Measurements from ENCODE around the gene C17orf100.
"Not testable (repeated sequence)": the region's sequence is repeated elsewhere in the genome, so short reads cannot be mapped to it uniquely, and the experiment has no call there.

C17orf100 gene

DNA sequence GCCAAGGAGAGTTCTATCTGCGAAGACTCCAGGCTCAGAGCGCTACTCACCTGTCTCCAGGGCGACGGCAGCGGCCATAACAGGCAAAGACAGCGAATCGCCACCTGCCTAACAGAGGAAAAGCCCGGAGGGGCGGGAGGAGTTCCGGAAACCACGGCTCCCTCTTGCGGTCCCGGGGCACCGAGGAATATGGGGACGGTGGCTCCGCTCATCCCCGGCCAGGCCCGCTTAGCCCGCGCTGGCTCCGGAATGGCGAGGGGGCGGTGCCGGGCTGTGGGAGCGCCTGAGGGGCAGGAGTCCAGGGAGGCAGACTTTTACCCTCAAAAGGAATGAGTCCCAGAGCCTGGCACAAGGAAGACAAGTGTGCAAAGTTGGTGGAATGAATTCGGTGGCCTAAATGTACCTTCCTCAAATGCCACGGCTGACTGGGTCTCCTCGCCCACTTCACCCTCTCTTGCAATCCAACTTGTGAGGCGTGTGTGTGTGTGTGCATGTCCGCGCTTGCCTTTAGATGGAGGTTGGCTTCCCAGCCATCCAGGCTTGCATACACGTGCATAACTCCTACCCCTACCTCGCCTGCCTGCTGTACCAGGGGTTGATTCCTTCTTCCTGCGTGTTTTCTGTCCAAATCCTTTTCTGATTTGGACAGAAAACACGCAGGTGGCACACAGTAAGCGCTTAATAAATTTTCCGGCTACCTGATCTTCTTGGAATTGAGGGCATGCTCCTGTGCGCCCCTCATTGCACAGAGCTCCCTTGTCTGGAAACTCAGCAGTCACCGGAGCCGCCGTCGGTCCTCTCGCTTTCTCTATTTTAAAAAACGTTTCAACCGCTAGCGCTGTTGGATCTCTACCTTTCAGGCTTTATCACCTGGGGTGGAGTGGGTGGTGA is 3.5 kb downstream of the C17orf100 start:
- Histone ChIP-seq H3K4me1 (peaks cover 0 to 26% (median 15%) of the 10 kb centered on the region in 4 donors), H3K9me3 (peaks cover 0 to 4% (median 0%) of the 10 kb centered on the region in 3 donors), H3K27ac (no peak overlapping the region), H3K27me3 (peaks cover 0 to 45% of the 10 kb centered on the region in 2 donors), H3K4me3 (peak overlapping the region in 1 of 2 donors; percentile 8), H3K36me3 (no peaks in the 10 kb centered on the region)
- TF ChIP-seq CTCF (IDR thresholded peaks at IDR 0.05), result no peak
- intact Hi-C loops (cut with DNase I; ENCODE audit: low total_unique reads), result no loop called here
- no peak for DNase-seq

GRCh38 chr17:6655732-6656361 is 4.3 kb downstream of the C17orf100 start:
- H3K27ac ChIP-seq, H3K4me3 ChIP-seq: not testable (repeated sequence)

GRCh38 chr17:6656797-6657632 is 5.5 kb downstream of the C17orf100 start:
- H3K4me1 ChIP-seq, result peaks cover 0 to 14% (median 5%) of the 10 kb centered on the region in 4 donors
- intact Hi-C loops (cut with DNase I; ENCODE audit: low total_unique reads); H3K4me3 ChIP-seq; H3K27ac ChIP-seq; H3K9me3 ChIP-seq; DNase-seq; H3K36me3 ChIP-seq: not testable (repeated sequence)
- peaks cover 0 to 56% of the 10 kb centered on the region in 2 donors for H3K27me3 ChIP-seq

More at GRCh38 chr17:6655732-6656361, 4.3 kb downstream of the C17orf100 start:
- intact Hi-C loops (cut with DNase I; ENCODE audit: low total_unique reads); DNase-seq; H3K9me3 ChIP-seq; H3K36me3 ChIP-seq: not testable (repeated sequence)
- peaks cover 0 to 19% (median 10%) of the 10 kb centered on the region in 4 donors for H3K4me1 ChIP-seq
- H3K27me3 ChIP-seq, result peaks cover 0 to 53% of the 10 kb centered on the region in 2 donors

DNA sequence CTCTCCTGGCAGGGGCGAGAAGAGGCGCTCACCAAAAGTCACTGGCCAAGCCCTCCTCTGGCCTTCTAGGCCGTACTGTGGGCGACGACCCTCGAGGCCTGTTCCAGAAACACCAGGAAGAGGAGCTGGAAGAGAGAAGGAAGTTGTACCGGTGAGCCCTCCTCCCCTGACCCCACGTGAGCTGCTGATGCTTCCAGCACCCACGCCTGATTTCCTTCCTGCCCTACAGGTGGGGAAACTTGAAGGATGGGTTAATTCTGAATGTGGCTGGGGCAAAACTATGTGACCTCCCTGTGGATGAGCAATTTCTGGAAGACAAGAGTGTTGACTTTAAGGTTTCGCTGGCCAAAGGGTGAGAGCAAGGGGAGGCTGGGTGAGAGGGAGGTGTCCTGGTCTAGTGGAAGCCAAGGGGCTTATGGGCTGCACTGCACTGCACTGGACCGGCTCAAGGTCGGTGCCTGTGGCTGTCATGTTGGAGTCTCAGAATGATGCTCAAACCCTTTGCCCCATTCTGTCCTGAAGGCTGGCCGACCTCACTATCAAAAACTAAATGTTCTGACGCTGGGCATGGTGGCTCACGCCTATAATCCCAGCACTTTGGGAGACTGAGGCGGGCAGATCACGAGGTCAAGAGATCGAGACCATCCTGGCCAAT is 6.2 kb downstream of the C17orf100 start:
- H3K36me3 ChIP-seq, result no peaks in the 10 kb centered on the region
- peaks cover 0 to 59% of the 10 kb centered on the region in 2 donors for H3K27me3 ChIP-seq
- TF ChIP-seq CTCF (IDR thresholded peaks at IDR 0.05), result no peak
- DNase-seq, result no peak
- H3K27ac ChIP-seq, result no peak overlapping the region
- peaks cover 0 to 4% (median 0%) of the 10 kb centered on the region in 3 donors for H3K9me3 ChIP-seq
- intact Hi-C loops (cut with DNase I; ENCODE audit: low total_unique reads), result no loop called here
- H3K4me3 ChIP-seq, result no peak overlapping the region
- H3K4me1 ChIP-seq, result peaks cover 0 to 6% (median 1%) of the 10 kb centered on the region in 4 donors

DNA sequence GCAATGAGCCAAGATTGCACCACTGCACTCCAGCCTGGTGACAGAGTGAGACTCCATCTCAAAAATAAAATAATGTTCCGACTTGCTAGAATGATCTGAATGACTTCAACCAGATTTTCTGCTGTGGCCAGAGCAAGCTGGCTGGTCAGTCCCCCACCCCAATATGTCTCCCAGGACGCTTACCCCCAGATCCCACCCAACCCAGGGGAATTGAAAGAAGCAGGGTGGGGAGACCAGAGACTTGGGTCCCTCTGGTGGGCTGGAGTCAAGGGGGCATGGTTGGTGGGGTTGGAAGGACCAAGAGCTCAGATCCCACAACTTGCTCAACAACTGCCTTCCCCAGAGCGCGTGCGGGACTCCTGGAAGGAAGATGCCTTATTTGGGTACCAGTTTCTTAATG is 6.8 kb downstream of the C17orf100 start:
- H3K4me1 ChIP-seq; H3K36me3 ChIP-seq; intact Hi-C loops (cut with DNase I; ENCODE audit: low total_unique reads); H3K27ac ChIP-seq; H3K4me3 ChIP-seq; DNase-seq; H3K9me3 ChIP-seq: not testable (repeated sequence)
- peaks cover 0 to 62% of the 10 kb centered on the region in 2 donors for H3K27me3 ChIP-seq

DNA sequence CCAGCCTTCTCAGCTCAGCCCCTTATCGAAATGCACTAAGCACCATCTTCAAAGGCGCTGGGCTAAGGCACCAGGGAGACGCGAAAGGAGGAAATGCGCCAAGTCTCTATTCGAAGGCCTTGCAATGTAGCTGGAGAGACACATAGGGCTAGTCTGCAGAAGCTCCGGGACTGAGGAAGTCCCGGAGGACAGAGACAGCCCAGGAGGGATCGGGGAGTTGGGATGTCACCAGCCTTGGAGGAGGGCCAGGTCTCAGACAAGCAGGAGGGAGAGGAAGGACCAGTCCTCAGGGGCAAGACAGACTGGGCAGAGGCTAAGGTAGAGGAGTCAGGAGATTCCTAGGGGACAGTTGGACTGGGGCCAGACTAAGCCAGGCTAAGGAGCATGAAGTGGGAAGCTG is 8.5 kb downstream of the C17orf100 start:
- no peak for DNase-seq
- Histone ChIP-seq H3K27ac (no peak overlapping the region), H3K36me3 (no peaks in the 10 kb centered on the region), H3K9me3 (no peaks in the 10 kb centered on the region), H3K4me3 (no peak overlapping the region), H3K27me3 (peaks cover 0 to 47% of the 10 kb centered on the region in 2 donors), H3K4me1 (no peaks in the 10 kb centered on the region)
- no peak for TF ChIP-seq CTCF (IDR thresholded peaks at IDR 0.05)
- intact Hi-C loops (cut with DNase I; ENCODE audit: low total_unique reads), result loop anchor here (10.0 kb wide), 1 partner anchor 345 kb away; no protein-coding TSS in a partner anchor

Data from tibial artery (tissue), 4 donors.